H1 (cell line): ENCODE results near the gene METRNL. TPM values are rescaled to one million over a fixed set of nuclear protein-coding genes. Genes with fewer than 3 reads are reported as not detected.

ENCODE experiments used
- CHD7 ChIP-seq: fragments of 300-600 bp; sonication (generic); IDR thresholded peaks from 2 replicates; pipeline ENCODE4 v1.7.1; 2012; ENCODE audit warnings: low read length, moderate library complexity, mild to moderate bottlenecking, inconsistent platforms; ENCODE audit not compliant: insufficient replicate concordance
- TAF7 ChIP-seq: optimal IDR thresholded peaks from 2 replicates; pipeline ENCODE3; 2011; ENCODE audit warnings: low read depth, mild to moderate bottlenecking, inconsistent platforms, low read length, moderate library complexity, borderline replicate concordance
- polyA plus RNA-seq, 7 experiments: library from polyadenylated mRNA; depleted of rRNA in 3 of 7; stranded (reverse) in 5 of 7; unstranded in 2 of 7; fragments of >200 nt in 5 of 7; fragments of 200-250 nt in 2 of 7; gene quantifications; 1 replicate in 5 of 7; 2 replicates in 1 of 7; 4 replicates in 1 of 7; pipeline versions ENCODE4 v1.2.1 to v1.2.3, GENCODE V29; 2011 to 2013; ENCODE audit warnings: missing spikeins in 2 of 7, mixed read lengths in 2 of 7
- total RNA-seq: library from RNA; stranded (reverse); fragmentation: NEBNext Ultra II Directional; extraction: Animal tissue kit (Norgen Biotek cat#: 25700); gene quantifications from 2 replicates; pipeline ENCODE4 v1.2.1, GENCODE V29; 2021

The METRNL gene
- total and polyA plus RNA-seq, 2 of the 8 experiments (the other 6 are each of a cell fraction or from before 2014, with no cell fraction given), result 13.9 to 14.2 TPM

GRCh38 chr17:83086199-83086880, 6.9 kb downstream of the METRNL start (continued):
- TF ChIP-seq CHD7, result no peak
- TF ChIP-seq TAF7, result no peak
